Esophagus squamous epithelium (tissue), 5 donors: ENCODE data around the gene NF2. TPM values are rescaled to one million over a fixed set of nuclear protein-coding genes. Genes with fewer than 3 reads are reported as not detected.
"Not testable (repeated sequence)": the region's sequence is repeated elsewhere in the genome, so short reads cannot be mapped to it uniquely, and the experiment has no call there.

Source experiments
- DNase-seq: peaks from one replicate; lab custom pipeline; 2025; lab: John Stamatoyannopoulos, UW
- H3K27ac ChIP-seq, 4 donors: fragments of 200-600 bp; sonication (generic); one replicate each; pipeline ENCODE4 v1.5.1; 2016 to 2019; ENCODE audit warnings: mild to moderate bottlenecking in 1 of 4
- H3K27me3 ChIP-seq, 4 donors: fragments of 200-600 bp; sonication (generic); 1 replicate in 3 of 4; 2 replicates in 1 of 4; pipeline versions ENCODE4 v1.5.1 to v1.6.0; 2017 to 2021; ENCODE audit warnings: antibody characterized with exemption in 1 of 4
- H3K36me3 ChIP-seq, 3 donors: fragments of 200-600 bp; sonication (generic); one replicate each; pipeline ENCODE4 v1.5.1; 2016 to 2019
- H3K4me1 ChIP-seq, 3 donors: fragments of 200-600 bp; sonication (generic); one replicate each; pipeline ENCODE4 v1.5.1; 2017 to 2019
- H3K4me3 ChIP-seq, 4 donors: fragments of 200-600 bp; sonication (generic); 1 replicate in 3 of 4; 2 replicates in 1 of 4; pipeline ENCODE4 v1.5.1; 2016 to 2019; ENCODE audit warnings: mild to moderate bottlenecking in 2 of 4, moderate library complexity in 1 of 4
- H3K9me3 ChIP-seq, 3 donors: fragments of 200-600 bp; sonication (generic); one replicate each; pipeline ENCODE4 v1.5.1; 2016 to 2019
- POLR2A ChIP-seq, 4 donors: fragments of 450-650 bp; IDR thresholded peaks; one replicate each; pipeline ENCODE4 v1.6.1; 2017; ENCODE audit warnings: antibody characterized with exemption in 4 of 4, mild to moderate bottlenecking in 4 of 4, moderate library complexity in 3 of 4
- WGBS, 2 donors: methylation state at CpG; one replicate each; pipeline ENCODE4 v1.1.5; 2018; 5-methylcytosine and 5-hydroxymethylcytosine counted together
- intact Hi-C: fragments of 100-400 bp; cut with DNase I; formaldehyde crosslinking; loops from one replicate; pipeline ENCODE4 v1.15.0; 2022
- total RNA-seq, 4 donors: library from RNA; depleted of rRNA; stranded (reverse); fragments of >200 nt; gene quantifications; one replicate each; pipeline ENCODE4 v1.1.0, GENCODE V29; 2016
- TF ChIP-seq, protein P1 (sequence below), 6 experiments: fragments of 450-650 bp in 4 of 6; fragments of 200-600 bp in 2 of 6; sonication (generic) in 2 of 6; IDR thresholded peaks; one replicate each; pipeline ENCODE4 v1.5.1; 2016 to 2019; ENCODE audit warnings: antibody characterized with exemption in 6 of 6, mild to moderate bottlenecking in 4 of 6, moderate library complexity in 4 of 6
- donor health status: DM: yes; HTN: yes; CAD: no.

NF2 gene
- total RNA-seq, 4 donors from 2014 or later, result 25.8 to 45.3 (median 34.1) TPM

DNA sequence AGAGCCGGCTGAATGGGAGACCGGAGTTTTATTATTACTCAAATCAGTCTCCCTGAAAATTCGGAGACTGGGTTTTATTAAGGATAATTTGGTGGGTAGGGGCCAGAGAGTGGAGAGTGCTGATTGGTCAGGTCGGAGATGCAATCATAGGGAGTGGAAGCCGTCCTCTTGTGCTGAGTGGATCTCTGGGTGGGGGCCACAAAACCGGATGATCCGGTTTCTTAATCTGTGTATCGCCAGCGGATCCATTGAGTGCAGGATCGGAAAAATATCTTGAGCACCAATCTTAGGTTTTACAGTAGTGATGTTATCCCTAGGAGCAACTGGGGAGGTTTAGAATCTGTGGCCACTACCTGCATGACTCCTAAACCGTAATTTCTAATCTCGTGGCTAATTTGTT is 21.6 kb upstream of the NF2 start:
- Histone ChIP-seq H3K27me3 (no peaks in the 10 kb centered on the region), H3K36me3 (no peaks in the 10 kb centered on the region), H3K9me3 (no peaks in the 10 kb centered on the region), H3K27ac (peak overlapping the region in 3 of 4 donors; percentile 59 to 77 (median 72)), H3K4me3 (peak overlapping the region in 3 of 4 donors; percentile 45 to 94 (median 76)), H3K4me1 (peaks cover 3 to 25% (median 6%) of the 10 kb centered on the region in 3 donors)
- 47 to 58% methylated on average over 12 of the region's 12 CpGs for WGBS, 2 donors
- DNase-seq, result no peak
- TF ChIP-seq POLR2A (IDR thresholded peaks at IDR 0.05), result no peak
- TF ChIP-seq, protein P1, sequence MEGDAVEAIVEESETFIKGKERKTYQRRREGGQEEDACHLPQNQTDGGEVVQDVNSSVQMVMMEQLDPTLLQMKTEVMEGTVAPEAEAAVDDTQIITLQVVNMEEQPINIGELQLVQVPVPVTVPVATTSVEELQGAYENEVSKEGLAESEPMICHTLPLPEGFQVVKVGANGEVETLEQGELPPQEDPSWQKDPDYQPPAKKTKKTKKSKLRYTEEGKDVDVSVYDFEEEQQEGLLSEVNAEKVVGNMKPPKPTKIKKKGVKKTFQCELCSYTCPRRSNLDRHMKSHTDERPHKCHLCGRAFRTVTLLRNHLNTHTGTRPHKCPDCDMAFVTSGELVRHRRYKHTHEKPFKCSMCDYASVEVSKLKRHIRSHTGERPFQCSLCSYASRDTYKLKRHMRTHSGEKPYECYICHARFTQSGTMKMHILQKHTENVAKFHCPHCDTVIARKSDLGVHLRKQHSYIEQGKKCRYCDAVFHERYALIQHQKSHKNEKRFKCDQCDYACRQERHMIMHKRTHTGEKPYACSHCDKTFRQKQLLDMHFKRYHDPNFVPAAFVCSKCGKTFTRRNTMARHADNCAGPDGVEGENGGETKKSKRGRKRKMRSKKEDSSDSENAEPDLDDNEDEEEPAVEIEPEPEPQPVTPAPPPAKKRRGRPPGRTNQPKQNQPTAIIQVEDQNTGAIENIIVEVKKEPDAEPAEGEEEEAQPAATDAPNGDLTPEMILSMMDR (IDR thresholded peaks at IDR 0.05), result no peak
- intact Hi-C loops, result no loop called here

DNA sequence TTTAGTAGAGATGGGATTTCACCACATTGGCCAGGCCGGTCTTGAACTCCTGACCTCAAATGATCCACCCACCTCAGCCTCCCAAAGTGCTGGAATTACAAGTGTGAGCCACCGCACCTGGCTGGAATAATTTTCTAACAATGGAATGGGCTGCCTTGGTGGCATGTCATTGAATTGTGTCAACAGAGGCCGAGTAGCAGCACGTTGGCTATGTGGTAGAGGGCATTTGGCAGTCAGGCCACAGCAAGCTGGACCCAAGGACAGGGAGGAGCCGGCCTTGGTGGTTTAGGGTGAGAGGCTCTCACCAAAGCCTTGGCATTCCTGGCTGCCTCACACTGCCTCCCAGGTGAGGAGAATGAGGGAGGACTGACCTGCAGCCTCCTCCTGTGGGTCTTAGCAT is 18.5 kb upstream of the NF2 start:
- whole genome bisulfite sequencing, 2 donors, result 78 to 100% methylated on average over 1 to 5 of the region's 5 CpGs
- intact Hi-C loops, result no loop called here
- Histone ChIP-seq H3K4me1 (peaks cover 3 to 25% (median 6%) of the 10 kb centered on the region in 3 donors), H3K36me3 (no peaks in the 10 kb centered on the region), H3K4me3 (no peak overlapping the region), H3K9me3 (no peaks in the 10 kb centered on the region), H3K27ac (no peak overlapping the region), H3K27me3 (no peaks in the 10 kb centered on the region)
- TF ChIP-seq, protein P1 (IDR thresholded peaks at IDR 0.05), result no peak
- no peak for TF ChIP-seq POLR2A (IDR thresholded peaks at IDR 0.05)
- no peak for DNase-seq

DNA sequence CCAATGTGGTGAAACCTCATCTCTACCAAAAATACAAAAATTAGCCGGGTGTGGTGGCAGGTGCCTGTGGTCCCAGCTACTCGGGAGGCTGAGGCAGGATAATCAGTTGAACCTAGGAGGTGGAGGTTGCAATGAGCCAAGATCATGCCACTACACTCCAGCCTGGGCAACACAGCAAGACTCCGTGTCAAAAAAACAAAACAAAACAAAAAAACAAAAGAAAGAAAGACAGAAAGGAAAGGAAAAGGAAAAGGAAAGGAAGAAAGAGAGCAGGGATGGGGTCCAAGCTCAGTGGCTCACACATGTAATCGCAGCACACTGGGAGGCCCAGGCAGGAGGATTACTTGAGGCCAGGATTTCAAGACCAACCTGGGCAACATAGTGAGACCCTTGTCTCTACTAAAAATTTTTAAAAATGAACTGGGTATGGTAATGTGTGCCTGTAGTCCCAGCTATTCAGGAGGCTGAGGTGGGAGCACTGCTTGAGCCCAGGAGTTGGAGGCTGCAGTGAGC is 17.2 kb upstream of the NF2 start:
- peaks cover 0 to 12% (median 3%) of the 10 kb centered on the region in 3 donors for H3K4me1 ChIP-seq
- intact Hi-C loops, H3K4me3 ChIP-seq, H3K27me3 ChIP-seq, H3K36me3 ChIP-seq, H3K9me3 ChIP-seq, DNase-seq, H3K27ac ChIP-seq: not testable (repeated sequence)
- 88 to 89% methylated on average over 4 of the region's 4 CpGs for WGBS, 2 donors

DNA sequence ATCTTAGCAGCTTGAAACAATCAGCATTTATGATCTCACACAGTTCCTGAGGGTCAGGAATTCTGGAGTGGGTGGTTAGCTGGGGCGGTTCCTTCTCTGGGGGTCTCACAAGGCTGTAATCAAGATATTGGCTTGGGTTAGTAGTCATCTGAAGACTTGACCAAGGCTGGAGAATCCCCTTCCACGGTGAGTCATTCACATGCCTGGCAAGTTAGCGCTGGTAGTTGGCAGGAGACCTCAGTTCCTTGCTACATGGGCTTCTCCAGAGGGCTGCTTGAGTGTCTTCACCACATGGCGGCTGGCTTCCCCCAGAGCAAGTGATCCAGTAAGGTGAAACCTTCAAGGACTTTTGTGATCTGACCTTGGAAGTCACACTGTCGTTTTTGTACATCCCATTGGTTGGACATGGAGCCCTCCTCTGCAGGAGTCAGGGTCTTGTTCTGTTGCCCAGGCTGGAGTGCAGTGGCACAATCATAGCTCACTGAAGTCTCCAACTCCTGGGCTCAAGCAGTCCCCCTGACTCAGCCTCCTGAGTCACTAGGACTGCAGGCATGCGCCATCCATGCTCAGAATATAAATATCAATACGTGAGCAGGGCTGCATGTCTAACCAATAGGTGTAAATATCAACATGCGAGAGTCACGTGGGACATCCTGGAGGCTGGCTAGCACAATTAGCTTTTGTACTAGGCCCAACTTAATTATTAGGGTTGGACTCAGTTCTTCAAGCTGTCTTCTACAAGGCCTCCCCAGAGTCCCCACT is 15.3 kb upstream of the NF2 start:
- no peaks in the 10 kb centered on the region for H3K9me3 ChIP-seq
- H3K4me1 ChIP-seq, result no peaks in the 10 kb centered on the region
- H3K4me3 ChIP-seq, result no peak overlapping the region
- 24 to 57% methylated on average over 5 to 9 of the region's 9 CpGs for WGBS, 2 donors
- TF ChIP-seq, protein P1 (IDR thresholded peaks at IDR 0.05), result no peak
- TF ChIP-seq POLR2A (IDR thresholded peaks at IDR 0.05), result no peak
- no peaks in the 10 kb centered on the region for H3K36me3 ChIP-seq
- no peaks in the 10 kb centered on the region for H3K27me3 ChIP-seq
- intact Hi-C loops, result no loop called here
- no peak overlapping the region for H3K27ac ChIP-seq
- no peak for DNase-seq

DNA sequence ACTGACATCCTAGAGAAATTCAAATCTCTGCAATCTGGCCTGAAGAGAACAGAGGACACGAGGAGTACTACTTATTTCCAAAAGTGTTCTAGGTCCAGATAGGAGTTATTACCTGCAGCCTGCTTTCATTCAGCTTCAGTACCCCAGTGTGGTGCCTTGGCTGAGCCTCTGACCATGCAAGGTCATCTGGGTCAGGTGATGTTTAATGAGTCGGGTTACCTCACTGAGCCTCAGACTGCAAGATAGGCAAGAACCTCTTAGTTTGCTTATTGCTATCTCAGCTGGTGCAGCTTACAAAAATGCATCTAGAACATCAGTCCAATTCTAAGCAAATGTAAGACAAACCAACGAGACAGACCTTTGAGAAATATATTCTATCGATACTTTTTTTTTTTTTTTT is 9.5 kb upstream of the NF2 start:
- no peaks in the 10 kb centered on the region for H3K27me3 ChIP-seq
- TF ChIP-seq, protein P1 (IDR thresholded peaks at IDR 0.05), result no peak
- no peak for TF ChIP-seq POLR2A (IDR thresholded peaks at IDR 0.05)
- H3K27ac ChIP-seq, result no peak overlapping the region
- WGBS, 2 donors, result 73 to 81% methylated on average over 4 of the region's 4 CpGs
- H3K36me3 ChIP-seq, result no peaks in the 10 kb centered on the region
- H3K4me3 ChIP-seq, result no peak overlapping the region
- H3K9me3 ChIP-seq, result no peaks in the 10 kb centered on the region
- intact Hi-C loops, result no loop called here
- DNase-seq, result no peak
- H3K4me1 ChIP-seq, result no peaks in the 10 kb centered on the region

DNA sequence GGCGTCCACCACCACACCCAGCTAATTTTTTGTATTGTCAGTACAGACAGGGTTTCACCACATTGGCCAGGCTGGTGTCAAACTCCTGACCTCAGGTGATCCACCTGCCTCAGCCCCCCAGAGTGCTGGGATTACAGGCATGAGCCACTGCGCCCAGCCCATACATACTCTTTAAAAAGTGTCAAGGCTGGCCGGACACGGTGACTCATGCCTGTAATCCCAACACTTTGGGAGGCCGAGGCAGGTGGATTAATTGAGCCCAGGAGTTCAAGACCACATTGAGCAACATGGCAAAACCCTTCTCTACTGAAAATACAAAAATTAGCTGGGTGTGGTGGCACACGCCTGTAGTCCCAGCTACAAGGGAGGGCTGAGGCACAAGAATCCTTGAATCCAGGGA is 9.0 kb upstream of the NF2 start:
- H3K4me3 ChIP-seq, H3K9me3 ChIP-seq, intact Hi-C loops, DNase-seq, H3K27ac ChIP-seq, H3K4me1 ChIP-seq, H3K27me3 ChIP-seq, H3K36me3 ChIP-seq: not testable (repeated sequence)
- WGBS, 2 donors, result 51 to 80% methylated on average over 2 to 5 of the region's 6 CpGs
